GM19438 (cell line): ENCODE data around the gene SECTM1.

Experiments
- ATAC-seq: cut with Tn5 transposase; IDR thresholded peaks from one replicate; pipeline ENCODE4 v1.9.1; 2021; ENCODE audit warnings: low read depth; ENCODE audit not compliant: unreplicated experiment

Gene SECTM1

DNA sequence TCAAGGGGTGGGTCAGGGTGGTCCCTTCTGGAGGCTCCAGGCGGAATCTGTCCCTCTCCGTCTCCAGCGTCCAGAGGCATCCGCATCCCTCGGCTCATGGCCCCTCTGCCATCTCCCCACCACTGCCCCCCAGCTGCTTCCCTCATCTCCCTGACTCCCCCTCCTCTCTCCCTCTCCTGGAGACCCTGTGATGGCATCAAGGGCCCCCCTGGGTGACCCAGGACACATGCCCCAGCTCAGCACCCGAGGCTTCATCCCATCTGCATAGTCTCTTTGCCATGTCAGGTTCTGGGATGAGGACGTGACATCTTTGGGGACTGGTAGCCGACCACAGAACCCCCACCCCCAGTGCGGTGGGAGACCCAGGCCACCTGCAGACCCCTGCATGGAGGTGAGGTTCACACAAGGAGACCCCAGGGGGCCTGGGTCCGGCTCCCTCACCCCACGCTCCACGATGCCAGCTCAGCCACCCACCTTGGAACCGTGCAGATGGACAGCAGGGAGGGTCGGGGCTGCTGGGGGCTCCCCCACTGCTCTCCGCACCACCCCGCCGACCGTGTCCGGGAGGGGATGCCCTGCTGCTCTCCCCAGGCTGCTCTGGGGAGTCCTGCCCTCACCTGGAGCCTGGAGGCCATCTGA lies 3.8 kb downstream of the SECTM1 start:
- ATAC-seq: no peak

DNA sequence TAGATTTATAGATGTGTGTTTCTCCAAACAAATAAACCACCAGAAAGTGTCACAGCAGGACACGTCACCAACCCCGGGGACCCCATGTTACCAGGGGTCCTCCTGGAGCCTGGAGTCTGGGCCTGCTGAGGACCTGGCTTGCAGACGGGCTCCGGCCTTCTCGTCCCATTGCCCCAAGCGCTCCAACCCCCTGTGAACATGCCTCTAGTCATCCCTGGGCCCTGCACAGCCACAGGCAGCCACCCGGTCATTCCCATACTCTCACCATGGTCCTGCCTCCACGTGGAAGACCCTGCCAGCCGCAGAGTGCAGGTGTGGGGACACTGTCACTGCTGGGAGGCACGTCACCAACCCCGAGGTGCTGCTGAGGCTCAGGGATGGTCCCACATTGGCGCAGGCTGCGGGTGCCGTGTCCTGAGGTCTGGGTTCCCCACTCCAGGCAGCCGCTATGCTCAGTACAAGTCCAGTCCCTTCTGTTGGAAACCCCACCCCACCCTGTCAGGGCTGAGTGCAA lies 4.5 kb downstream of the SECTM1 start:
- no peak for ATAC-seq

GRCh38 chr17:82328141-82328993 lies 5.2 kb downstream of the SECTM1 start:
- no peak for ATAC-seq

DNA sequence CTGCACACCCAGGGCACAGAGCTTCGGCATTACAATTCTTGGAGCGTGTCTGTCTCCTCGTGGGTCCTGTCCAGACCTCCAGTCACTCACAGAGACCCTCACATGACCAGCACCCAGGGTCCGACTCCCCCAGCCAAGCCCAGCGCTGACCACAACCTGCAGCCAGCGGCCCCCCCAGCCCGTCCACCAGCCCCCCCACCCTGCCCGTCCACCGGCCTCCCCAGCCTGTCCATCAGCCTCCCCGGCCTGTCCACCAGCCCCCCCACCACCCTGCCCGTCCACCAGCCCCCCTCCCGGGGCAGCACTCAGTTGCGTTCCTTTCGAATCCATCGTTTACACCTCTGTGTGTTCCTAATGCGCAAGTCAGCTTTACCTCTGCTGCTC lies 5.8 kb downstream of the SECTM1 start:
- ATAC-seq: no peak

DNA sequence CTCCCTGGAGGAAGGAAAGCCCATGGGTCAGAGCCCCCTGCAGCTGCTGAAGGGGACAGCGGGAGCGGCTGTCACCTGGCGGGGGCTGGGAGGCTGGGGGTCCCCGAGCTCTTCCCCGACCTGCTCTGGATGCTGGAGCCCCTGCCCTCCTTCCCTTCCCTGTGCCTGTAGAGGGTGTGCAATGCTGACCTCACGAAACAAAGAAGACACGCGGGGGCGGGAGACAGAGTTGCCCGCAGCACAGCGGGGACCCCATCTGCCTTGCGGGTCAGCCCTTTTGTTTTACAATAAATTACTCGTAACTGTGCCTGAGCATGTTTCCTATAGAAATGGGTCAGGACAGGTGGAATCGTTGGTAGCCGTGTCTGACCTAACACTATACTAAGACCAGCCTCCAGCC lies 6.3 kb downstream of the SECTM1 start:
- ATAC-seq: no peak

DNA sequence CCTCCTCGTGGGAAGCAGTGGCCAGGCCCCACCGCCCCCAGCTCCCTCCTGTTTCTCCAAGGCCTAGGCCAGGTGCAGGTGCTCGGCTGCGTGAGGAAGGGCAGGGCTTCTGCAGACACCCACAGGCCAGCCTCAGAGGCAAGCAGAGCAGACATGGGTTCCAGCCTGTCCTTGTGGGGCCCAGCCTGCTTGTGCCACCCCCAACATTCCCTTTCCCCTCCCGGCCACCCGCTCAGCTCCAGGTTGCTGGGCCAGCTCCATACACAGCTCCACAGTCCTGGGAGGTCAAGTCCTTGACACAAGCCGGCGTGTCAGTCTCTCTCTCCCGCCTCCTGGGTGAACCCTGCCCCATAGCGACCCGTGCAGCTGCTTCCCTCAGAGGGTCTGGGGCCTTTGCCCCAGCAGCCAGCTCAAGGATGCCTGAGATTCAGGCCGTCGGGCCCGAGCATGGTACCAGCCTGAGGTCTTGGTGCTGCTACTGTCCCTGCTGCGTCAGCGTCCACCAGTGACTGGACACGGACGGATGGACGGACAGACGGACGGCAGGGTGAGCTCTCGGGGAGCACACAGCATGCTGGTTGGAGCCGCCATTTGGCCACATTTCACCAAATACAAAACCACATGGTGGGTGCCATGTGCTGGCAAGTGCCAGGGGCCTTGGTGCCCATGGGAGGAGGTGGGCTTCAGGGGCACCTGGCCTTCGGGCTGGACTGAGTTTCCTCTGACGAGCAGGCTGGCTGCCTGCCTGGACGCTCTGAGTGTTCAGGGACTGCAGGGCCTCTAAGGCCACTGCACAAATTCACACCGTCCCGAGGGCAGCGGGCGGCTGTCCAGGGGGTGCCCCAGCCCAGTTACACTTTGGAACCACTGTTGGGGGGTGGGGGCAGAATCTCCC lies 8.0 kb downstream of the SECTM1 start:
- ATAC-seq: no peak

DNA sequence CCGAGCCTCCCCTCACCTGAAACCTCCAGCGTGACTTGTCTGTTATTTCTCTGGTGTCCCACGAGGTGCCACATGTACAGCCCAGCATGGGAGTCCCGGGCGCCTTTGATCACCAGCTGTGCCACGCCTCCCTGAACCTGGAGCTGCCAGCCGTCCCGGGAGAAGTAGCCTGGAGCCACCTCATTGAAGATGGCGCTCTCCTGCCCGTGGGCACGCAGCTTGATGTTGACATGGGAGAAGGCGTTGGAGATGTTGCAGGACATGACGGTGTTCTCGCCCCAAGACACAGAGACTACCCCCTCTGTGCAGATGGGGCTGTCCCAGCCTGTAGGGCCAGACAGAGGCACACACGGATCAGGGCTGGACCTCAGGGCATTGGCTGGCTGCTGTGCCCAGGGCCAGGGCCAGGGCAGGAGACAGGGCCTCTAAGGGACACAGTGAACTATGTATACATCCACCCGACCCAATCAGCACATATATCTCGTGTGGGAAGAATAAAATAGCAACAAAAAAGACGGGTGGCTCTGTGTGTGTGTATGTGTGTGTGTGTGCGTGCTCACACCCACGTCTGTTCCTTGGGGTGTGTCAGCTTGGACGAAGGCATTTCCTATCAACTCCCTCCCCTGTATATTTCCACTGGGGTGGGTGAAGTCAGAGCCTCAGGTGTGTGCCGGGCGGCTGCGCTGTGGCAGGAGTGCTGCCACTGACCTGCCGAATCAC lies 8.8 kb downstream of the SECTM1 start:
- no peak for ATAC-seq

GRCh38 chr17:82323514-82324234 lies 9.9 kb downstream of the SECTM1 start:
- no peak for ATAC-seq

DNA sequence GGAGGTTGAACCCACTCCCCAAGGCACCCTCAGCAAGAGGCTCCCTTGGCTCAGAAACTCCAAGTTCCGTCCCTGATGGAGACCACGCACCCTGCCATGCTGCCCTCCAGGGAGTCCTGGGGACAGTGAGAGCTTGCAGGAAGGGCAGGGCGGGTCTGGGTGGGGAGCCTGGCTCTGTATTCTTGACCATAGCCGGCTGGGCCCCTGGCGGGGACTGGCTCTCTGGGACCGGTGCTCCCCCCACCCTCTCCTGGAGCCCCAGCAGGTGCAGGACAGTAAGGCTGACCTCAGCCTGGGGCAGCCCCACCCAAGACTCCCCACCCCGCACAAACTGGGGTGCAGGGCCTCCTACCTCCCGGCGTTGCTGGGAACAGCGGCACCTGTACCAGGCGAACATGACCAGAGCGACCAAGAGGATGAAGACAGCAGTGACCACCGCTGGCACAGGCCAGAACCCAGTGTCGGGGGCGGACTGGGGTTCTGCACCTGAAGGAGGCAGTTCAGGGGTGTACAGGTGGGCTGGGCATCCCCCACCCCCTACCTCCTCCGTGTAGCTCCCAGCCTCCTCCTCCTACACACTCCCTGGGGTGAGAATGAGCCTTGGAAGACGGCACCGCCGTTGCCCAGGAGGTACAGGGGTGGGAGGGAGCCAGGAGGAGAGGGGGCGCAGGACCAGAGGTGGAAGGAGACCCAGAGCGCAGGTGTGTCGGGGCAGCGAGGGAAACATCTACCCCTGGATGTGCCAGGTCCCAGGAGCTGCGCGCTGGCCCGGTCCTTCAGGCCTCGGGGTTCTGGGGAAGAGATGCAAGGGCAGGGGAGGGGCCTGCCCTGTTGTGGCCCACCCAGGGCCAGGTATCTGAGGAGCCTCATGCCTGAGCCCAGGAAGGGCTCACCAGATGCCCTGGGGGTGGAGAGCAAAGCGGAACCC lies 10.8 kb downstream of the SECTM1 start:
- no peak for ATAC-seq

DNA sequence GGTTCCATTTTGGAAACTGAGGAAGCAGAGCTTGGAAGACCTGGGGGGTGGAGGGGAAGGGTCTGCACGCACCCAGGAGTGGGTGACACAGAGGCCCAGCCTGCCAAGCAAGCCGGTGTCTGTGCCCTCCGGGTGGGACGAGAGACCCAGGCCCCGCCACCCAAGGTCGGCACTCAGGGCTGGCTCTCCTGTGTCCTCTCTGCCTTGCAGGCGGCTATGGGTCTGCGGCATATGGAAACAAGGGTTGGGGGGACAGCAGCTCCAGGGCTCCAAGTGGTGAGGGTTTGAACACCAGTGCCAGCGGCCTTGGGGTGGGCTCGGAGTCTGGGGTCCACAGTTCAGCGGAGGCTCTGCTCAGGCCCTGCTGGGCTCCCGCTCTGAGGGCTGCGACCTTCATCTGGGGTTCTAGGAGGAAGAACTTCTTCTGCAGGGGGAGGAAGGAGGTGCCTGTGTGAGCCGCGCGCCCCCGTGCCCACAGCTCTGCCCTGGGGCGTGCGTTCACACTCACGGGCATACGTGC lies 11.6 kb downstream of the SECTM1 start:
- ATAC-seq: no peak

DNA sequence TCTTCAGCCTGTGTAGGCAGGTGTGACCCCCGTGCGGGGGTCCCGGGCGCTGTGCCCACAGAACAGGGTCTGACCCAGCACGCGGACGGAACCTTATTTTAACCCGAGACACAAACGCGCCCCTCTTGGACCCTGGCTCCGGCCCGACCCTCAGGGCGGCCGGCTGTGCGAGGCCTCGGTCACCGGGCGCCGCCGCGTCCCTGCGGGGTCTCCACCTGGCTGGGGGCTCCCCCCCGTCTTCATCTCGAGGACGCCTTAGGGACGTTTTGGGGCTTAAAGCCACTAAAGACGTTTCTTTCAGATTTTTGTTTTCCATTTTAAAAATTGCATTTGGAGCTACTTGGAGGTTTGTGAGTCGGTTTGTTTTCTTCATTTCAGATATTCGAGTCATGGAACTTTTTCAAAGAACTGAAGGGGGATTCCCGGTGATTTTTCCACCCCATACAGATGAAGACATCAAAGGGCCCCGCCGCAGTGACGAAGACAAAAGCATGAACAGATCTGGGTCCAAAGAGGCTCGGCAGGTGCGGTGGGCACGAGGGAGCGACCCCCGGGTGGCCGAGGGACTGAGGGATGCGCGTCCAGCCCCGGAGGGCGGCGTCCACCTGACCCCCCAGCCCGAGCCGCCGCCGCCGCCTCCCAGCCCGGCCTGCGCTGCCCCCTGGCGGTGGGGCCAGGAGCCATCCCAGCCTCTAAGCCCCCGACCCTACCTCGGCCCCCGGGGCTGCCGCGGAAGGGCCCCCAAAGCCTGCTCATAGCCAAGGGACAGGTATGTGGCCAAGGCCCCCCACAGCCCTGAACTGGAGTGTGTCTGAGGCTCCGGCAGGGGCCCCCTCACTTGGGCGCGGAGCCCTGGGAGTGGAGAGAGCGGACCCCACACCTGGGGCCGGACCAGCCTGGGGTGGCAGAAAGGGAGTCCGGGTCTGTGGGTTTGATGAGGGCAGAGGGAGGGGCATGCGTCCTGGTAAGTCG lies 12.3 kb downstream of the SECTM1 start:
- ATAC-seq: no peak

DNA sequence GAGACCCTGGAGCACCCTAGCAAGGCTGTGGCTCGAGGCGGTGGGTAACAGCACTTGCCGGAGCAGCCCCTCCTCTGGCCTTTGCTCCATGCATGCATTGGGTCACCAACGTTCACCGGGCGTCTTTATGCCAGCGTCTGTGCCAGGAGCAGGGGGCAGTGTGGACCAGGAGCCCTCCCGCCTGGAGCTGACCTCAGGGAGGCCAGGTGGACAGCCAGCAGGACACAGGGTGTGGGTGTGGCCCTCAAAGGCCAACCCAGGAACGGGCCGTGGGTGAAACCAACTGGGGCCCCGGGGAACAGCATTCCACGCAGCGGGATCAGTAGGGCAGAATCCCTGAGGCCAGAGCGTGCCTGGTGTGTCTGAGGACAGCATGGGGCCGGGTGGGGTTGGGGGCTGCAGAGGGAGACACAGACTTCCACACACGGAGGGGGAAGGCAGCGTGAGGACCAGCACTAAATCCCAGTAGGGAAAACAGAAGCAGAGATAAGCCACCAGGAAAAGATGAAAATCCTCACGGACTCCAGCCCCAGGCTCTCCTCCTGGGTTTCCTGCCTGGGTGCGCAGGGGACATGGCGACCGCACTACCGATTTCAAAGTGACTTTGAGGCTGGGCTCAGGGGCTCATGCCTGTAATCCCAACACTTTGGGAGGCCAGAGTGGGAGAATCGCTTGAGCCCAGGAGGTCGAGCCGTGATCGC lies 13.3 kb downstream of the SECTM1 start:
- ATAC-seq: no peak

DNA sequence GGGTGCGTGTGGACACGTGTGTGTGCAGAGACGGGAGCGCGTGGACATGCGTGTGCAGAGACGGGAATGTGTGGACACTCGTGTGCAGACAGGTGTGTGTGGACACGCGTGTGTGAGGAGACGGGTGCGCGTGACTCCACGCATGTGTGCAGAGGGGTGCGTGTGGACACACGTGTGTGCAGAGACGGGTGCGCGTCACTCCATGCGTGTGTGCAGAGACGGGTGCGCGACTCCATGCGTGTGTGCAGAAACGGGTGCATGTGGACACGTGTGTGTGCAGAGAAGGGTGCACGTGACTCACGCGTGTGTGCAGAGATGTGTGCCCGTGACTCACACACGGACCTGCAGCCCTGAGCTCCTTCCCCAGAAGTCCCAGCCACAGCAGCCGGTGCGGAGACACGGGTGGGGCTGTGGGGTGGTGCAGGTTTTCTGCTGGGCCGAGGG lies 13.9 kb downstream of the SECTM1 start:
- ATAC-seq: no peak

DNA sequence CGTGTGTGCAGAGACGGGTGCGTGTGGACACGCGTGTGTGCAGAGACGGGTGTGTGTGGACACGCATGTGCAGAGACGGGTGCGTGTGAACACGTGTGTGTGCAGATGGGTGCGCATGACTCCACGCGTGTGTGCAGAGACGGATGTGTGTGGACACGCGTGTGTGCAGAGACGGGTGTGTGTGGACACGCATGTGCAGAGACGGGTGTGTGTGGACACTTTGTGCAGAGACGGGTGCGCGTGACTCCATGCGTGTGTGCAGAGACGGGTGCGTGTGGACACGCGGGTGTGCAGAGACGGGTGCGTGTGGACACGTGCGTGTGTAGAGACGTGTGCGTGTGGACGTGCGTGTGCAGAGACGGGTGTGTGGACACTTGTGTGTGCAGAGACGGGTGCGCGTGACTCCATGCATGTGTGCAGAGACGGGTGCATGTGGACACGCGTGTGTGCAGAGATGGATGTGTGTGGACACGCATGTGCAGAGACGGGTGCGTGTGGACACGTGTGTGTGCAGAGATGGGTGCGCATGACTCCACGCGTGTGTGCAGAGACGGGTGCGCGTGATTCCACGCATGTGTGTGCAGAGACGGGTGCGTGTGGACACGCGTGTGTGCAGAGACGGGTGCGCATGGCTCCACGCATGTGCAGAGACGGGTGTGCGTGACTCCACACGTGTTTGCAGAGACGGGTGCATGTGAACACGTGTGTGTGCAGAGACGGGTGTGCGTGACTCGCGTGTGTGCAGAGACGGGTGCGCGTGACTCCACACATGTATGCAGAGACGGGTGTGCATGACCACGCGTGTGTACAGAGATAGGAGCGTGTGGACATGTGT lies 14.6 kb downstream of the SECTM1 start:
- no peak for ATAC-seq

GRCh38 chr17:82318169-82318498 lies 15.4 kb downstream of the SECTM1 start:
- no peak for ATAC-seq
